Prostate gland (tissue), 2 donors: ENCODE data around the gene TOM1.

ENCODE experiments used
- CTCF ChIP-seq, 4 experiments: fragments of 200-600 bp in 2 of 4; fragments of 450-650 bp in 2 of 4; sonication (generic) in 2 of 4; IDR thresholded peaks; 1 replicate in 3 of 4; 2 replicates in 1 of 4; pipeline ENCODE4 v1.5.1; 2016 to 2019; ENCODE audit warnings: antibody characterized with exemption in 4 of 4, mild to moderate bottlenecking in 2 of 4, moderate library complexity in 2 of 4
- POLR2AphosphoS5 ChIP-seq: sonication (generic); formaldehyde crosslinking; IDR thresholded peaks from one replicate; pipeline ENCODE4 v1.6.1; 2017; ENCODE audit warnings: antibody characterized with exemption

- TF ChIP-seq CTCF (IDR thresholded peaks at IDR 0.05) (no peak), POLR2AphosphoS5 (no peak)
Observed at GRCh38 chr22:35383679-35384071, 84.0 kb downstream of the TOM1 start.
